IMR-90 (cell line): ENCODE measurements around the gene MYLK4.

Experiments
- MAFK ChIP-seq: IDR thresholded peaks from 2 replicates; pipeline ENCODE4 v1.6.1; 2012; ENCODE audit warnings: low read depth, low read length, improper control_type of control experiment
- POLR2A ChIP-seq: IDR thresholded peaks from 2 replicates; pipeline ENCODE4 v1.6.1; 2012; ENCODE audit warnings: mild to moderate bottlenecking, low read depth, low read length
- TF ChIP-seq, protein P1 (sequence below): conservative IDR thresholded peaks from 2 replicates; pipeline ENCODE4 v1.5.1; 2012; ENCODE audit warnings: mild to moderate bottlenecking, low read depth, low read length, improper control_type of control experiment

GRCh38 chr6:2643130-2643529 lies 107.6 kb downstream of the MYLK4 start:
- TF ChIP-seq POLR2A (no peak), MAFK (no peak)
- TF ChIP-seq, protein P1, sequence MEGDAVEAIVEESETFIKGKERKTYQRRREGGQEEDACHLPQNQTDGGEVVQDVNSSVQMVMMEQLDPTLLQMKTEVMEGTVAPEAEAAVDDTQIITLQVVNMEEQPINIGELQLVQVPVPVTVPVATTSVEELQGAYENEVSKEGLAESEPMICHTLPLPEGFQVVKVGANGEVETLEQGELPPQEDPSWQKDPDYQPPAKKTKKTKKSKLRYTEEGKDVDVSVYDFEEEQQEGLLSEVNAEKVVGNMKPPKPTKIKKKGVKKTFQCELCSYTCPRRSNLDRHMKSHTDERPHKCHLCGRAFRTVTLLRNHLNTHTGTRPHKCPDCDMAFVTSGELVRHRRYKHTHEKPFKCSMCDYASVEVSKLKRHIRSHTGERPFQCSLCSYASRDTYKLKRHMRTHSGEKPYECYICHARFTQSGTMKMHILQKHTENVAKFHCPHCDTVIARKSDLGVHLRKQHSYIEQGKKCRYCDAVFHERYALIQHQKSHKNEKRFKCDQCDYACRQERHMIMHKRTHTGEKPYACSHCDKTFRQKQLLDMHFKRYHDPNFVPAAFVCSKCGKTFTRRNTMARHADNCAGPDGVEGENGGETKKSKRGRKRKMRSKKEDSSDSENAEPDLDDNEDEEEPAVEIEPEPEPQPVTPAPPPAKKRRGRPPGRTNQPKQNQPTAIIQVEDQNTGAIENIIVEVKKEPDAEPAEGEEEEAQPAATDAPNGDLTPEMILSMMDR = no peak
